Neural progenitor cell (in vitro differentiated cells): ENCODE data around the gene CARD8.

Experiments used
- CTCF ChIP-seq: fragments of 200-600 bp; sonication (generic); IDR thresholded peaks from 2 replicates; pipeline ENCODE4 v1.5.1; 2017; ENCODE audit warnings: antibody characterized with exemption, mild to moderate bottlenecking
- EZH2 ChIP-seq: fragments of 200-600 bp; sonication (generic); IDR thresholded peaks from 2 replicates; pipeline ENCODE4 v1.6.1; 2017; ENCODE audit warnings: antibody characterized with exemption, mild to moderate bottlenecking, moderate library complexity

GRCh38 chr19:48196933-48197665, 58.6 kb downstream of the CARD8 start:
- TF ChIP-seq CTCF = no peak
- TF ChIP-seq EZH2 = no peak
